Measurements from ENCODE around the gene PUSL1. TPM values are rescaled to one million over a fixed set of nuclear protein-coding genes. Genes with fewer than 3 reads are reported as not detected.
A peak's percentile ranks its signal among the peaks of the same experiment; 100 is the strongest.

PUSL1 gene
- total RNA-seq, 1 donor from 2014 or later: 8.4 TPM

DNA sequence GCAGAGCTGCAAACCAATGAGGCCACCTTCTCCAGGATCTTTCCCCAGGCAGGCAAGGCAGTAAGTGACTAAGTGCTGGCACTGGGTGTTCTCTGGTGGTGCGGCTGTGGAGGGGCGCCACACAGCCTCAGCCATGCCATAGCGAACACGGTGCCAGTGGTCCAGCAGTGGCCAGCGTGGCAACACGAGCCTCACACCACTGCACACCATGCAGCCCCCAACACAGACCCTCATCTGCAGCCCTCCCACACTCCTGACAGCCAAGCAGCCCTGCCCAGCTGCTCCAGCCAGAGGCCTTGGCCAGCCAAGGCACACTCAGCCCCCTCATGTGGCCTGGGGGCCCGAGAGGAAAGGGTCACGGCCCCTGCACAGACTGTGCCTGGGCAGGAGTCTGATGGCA is 13.1 kb downstream of the PUSL1 start:
- ATAC-seq (no peak), DNase-seq (ENCODE audit: low spot score) (no peak)

- ATAC-seq (no peak), DNase-seq (ENCODE audit: low spot score) (no peak)
These were observed 14.0 kb downstream of the PUSL1 start for GRCh38 chr1:1322418-1322817.

DNA sequence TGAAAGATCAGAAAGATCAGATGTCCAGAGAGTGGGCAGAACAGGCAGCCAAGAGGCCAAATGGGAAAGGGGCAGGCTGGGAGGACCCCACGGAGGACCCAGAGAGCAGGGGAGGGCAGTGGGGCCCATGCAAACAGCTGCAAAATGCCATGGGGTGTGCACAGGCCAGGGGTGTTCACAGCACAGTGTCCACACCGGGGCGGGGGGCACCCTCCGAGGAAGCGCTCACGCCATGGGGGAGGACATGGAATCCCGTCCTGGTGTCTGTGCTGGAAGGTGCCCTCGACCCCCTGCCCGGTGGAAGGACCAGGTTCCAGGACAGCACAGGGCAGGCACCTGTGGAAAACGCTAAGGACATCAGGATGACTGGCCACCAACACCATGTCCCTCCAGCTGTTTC is 14.6 kb downstream of the PUSL1 start:
- DNase-seq (ENCODE audit: low spot score) (no peak), ATAC-seq (no peak)

GRCh38 chr1:1324084-1324523 is 15.7 kb downstream of the PUSL1 start:
- ATAC-seq (no peak), DNase-seq (ENCODE audit: low spot score) (no peak)

GRCh38 chr1:1324524-1325287 is 16.3 kb downstream of the PUSL1 start, which contains the start of the genes CPTP and INTS11:
CPTP (plus strand) TSS chr1:1324802; CDS start chr1:1326911, 2,109 bp downstream.
INTS11 (minus strand) TSS chr1:1324660; CDS start chr1:1324608, 52 bp downstream.
- ATAC-seq (peak; percentile 85), DNase-seq (ENCODE audit: low spot score) (peak; percentile 96)

DNA sequence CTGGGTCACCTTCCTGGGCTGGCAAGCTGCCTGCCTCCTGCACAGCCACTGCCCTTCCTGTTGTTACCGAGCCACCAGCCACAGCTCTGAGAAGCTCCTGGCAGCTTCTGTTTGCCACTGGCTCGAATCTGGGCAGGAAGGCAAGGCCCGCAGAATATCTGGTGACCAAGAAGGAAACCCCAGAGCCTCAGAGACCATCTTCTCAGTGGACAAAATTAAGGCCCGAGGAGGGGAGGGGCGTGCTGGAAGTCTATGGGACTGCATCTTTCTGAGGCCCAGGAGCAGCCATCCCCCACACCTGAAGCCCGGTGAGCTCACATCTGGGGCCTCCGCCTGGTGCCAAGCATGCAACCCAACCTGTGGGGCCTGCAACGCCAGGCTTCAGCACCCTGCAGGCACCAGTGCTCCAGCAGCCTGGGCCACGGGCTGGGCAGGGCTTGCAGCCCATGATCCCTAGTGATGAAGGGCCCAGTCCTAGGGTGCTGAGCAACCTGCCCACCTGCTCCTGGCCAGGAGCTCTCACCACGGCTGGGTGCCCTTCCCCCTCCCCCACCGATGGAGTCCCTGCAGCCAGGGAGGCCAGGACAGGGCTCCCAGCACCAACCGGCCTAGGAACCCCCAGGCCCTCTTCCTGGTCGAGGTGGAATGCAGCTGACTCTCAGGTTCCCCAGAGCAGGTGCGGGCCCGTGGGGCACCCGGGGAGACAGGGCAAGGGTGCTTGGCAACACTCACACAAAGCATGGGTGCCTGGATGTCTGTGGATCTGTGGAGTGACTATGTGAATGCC is 17.1 kb downstream of the PUSL1 start:
- DNase-seq (ENCODE audit: low spot score): peak; percentile 89
- no peak for ATAC-seq

DNA sequence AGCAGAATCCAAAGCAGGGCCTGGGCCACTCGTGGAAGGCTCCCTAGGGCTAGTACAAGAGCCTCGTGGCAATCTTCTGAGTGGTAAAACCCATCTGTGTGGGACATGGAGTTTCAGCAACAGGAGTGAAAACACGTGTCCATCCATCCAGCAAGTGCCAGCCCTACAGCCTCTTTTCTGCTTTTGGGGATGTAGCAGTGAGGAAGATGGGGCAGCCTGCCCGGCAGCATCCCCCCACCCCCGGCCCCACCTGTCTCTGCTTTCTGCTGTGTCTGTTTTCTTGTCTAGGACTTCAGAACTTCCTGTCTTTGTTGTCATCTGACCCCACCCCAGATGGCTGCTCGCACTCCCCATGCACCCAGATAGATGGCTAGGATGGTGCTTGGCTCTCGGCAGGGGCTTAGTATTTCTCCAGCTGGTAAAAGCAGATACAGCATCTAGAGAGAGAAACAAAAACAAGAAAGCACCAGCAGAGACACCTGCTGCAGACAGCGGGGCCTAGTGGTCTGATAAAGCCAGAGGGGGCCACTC is 17.7 kb downstream of the PUSL1 start:
- ATAC-seq (no peak), DNase-seq (ENCODE audit: low spot score) (no peak)

DNA sequence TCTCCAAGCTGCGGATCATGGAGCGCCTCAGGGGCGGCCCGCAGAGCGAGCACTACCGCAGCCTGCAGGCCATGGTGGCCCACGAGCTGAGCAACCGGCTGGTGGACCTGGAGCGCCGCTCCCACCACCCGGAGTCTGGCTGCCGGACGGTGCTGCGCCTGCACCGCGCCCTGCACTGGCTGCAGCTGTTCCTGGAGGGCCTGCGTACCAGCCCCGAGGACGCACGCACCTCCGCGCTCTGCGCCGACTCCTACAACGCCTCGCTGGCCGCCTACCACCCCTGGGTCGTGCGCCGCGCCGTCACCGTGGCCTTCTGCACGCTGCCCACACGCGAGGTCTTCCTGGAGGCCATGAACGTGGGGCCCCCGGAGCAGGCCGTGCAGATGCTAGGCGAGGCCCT is 18.9 kb downstream of the PUSL1 start:
- DNase-seq (ENCODE audit: low spot score): no peak
- no peak for ATAC-seq

DNA sequence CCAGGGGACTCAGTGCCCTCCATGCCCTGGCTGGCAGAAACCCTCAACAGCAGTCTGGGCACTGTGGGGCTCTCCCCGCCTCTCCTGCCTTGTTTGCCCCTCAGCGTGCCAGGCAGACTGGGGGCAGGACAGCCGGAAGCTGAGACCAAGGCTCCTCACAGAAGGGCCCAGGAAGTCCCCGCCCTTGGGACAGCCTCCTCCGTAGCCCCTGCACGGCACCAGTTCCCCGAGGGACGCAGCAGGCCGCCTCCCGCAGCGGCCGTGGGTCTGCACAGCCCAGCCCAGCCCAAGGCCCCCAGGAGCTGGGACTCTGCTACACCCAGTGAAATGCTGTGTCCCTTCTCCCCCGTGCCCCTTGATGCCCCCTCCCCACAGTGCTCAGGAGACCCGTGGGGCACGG is 19.9 kb downstream of the PUSL1 start:
- no peak for ATAC-seq
- no peak for DNase-seq (ENCODE audit: low spot score)

- ATAC-seq (no peak), DNase-seq (ENCODE audit: low spot score) (no peak)
These were observed 21.2 kb downstream of the PUSL1 start for GRCh38 chr1:1329304-1330210.

DNA sequence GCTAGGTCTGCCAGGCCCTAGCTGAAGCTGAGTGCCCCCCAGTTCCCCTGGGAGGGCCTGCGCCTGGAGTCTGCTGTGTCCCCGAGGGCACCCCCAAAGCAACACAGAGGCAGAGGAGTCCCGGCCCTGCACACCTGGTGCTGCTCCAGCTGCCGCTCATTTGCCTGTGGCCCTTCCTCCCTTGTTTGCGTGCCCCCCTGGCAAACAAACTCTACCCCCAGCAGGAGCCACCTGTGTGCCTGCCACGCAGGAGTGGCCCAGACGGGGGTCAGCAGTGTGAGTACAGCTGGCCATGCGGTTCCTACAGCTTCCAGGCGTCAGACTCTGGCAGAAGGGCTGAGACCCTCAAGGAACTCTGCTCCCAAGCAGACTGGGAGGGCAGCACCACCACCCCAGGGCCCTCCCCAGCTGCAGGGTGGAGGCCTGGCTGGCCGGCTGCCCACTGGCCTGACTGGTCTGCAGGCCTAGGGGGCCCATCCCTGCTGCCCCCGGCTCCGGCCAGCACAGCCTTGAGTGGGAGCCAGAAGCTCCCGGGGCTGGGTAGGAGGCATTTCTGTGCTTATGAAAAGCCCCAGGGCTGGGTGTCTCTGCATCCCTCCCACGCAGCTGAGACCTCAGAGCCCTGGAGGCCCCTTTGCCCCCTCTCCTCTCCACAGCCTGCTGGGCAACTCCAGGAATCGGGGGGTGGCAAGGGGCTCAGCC is 22.1 kb downstream of the PUSL1 start:
- ATAC-seq (no peak), DNase-seq (ENCODE audit: low spot score) (no peak)

- ATAC-seq: no peak
These were observed 22.9 kb downstream of the PUSL1 start, which contains the start of gene TAS1R3 for GRCh38 chr1:1331068-1331965. TAS1R3 (plus strand) TSS chr1:1331280; CDS start chr1:1331346, 66 bp downstream.

GRCh38 chr1:1332031-1332755 is 23.8 kb downstream of the PUSL1 start:
- DNase-seq (ENCODE audit: low spot score) (no peak), ATAC-seq (peak; percentile 39)

More at GRCh38 chr1:1331068-1331965, 22.9 kb downstream of the PUSL1 start, which contains the start of gene TAS1R3:
- DNase-seq (ENCODE audit: low spot score): no peak

- ATAC-seq: peak; percentile 60
- peak; percentile 83 for DNase-seq (ENCODE audit: low spot score)
These were observed 24.5 kb downstream of the PUSL1 start for GRCh38 chr1:1332774-1333480.

DNA sequence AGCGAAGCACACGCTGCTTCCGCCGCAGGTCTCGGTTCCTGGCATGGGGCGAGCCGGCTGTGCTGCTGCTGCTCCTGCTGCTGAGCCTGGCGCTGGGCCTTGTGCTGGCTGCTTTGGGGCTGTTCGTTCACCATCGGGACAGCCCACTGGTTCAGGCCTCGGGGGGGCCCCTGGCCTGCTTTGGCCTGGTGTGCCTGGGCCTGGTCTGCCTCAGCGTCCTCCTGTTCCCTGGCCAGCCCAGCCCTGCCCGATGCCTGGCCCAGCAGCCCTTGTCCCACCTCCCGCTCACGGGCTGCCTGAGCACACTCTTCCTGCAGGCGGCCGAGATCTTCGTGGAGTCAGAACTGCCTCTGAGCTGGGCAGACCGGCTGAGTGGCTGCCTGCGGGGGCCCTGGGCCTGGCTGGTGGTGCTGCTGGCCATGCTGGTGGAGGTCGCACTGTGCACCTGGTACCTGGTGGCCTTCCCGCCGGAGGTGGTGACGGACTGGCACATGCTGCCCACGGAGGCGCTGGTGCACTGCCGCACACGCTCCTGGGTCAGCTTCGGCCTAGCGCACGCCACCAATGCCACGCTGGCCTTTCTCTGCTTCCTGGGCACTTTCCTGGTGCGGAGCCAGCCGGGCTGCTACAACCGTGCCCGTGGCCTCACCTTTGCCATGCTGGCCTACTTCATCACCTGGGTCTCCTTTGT is 25.3 kb downstream of the PUSL1 start:
- ATAC-seq (peak; percentile 45), DNase-seq (ENCODE audit: low spot score) (no peak)

GRCh38 chr1:1334835-1335234 is 26.4 kb downstream of the PUSL1 start:
- ATAC-seq: no peak
- DNase-seq (ENCODE audit: low spot score): no peak

GRCh38 chr1:1335283-1335682 is 26.9 kb downstream of the PUSL1 start:
- DNase-seq (ENCODE audit: low spot score): no peak
- no peak for ATAC-seq

Measured in left lobe of liver (tissue), 2 donors.